Measurements from ENCODE around the gene VPREB3.
"Not testable (repeated sequence)": the region's sequence is repeated elsewhere in the genome, so short reads cannot be mapped to it uniquely, and the experiment has no call there.

VPREB3 gene

GRCh38 chr22:23763954-23764353, 9.7 kb upstream of the VPREB3 start:
- DNase-seq, result no peak

DNA sequence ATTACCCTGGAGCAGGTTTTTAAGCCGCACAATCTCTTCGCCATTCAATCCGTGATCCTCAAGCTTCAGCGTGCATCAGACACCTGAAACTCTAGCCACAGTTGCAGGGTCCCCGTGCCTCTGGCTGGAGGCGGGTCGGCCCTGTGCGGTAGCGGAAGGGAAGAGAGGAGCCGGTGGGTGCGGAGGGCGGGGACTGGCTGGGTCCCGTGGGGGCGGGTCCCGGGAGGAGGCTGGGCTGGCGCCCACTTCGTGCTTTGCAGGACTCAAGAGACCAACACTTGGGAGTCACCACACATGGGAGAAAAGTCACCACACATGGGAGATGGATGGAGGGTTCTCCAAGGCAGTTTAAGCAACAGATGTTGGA, 9.3 kb upstream of the VPREB3 start:
- DNase-seq, result no peak

DNA sequence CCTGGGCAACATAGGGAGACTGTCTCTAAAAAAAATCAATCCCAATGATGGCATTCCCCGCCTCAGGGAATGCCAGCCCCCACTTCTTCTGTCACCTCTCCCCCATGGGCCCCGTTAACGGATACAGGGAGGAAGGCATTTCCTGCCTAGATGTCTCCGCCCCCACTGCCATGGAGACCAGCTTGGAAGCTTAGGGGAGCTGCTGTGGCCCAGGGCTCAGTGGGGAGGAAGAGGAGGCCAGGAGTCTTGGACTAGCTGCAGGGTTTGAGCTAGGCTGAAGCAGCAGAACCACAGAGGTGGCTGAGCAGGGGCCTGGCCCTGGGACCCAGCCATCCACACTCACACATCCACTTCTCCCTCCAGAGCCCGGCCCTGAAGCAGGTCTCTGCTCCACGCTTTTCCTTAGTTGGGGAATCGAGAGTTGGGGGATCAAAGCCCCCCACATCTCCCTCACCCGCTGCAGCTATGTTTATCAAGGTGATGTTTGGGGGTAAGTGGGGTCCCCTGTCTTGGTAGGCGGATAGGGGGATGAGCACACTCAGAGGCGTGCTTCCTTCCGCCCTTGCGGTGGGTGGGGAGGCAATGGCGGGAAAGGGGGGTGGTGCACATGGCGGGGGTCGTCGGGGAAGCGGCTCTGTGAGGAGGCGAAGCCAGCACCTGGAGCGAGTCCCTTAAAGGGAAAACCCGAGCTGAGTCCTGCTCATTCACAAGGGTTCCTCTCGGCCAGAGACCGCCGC, 8.8 kb upstream of the VPREB3 start, which contains the start of gene C22orf15:
Gene C22orf15, plus strand, starts transcription at position 149 of the 737 bp plus-strand sequence. Its CDS starts 317 bp downstream, at position 466.
- no peak for DNase-seq

- no peak for DNase-seq
Measured at GRCh38 chr22:23760056-23760455, 5.8 kb upstream of the VPREB3 start.

DNA sequence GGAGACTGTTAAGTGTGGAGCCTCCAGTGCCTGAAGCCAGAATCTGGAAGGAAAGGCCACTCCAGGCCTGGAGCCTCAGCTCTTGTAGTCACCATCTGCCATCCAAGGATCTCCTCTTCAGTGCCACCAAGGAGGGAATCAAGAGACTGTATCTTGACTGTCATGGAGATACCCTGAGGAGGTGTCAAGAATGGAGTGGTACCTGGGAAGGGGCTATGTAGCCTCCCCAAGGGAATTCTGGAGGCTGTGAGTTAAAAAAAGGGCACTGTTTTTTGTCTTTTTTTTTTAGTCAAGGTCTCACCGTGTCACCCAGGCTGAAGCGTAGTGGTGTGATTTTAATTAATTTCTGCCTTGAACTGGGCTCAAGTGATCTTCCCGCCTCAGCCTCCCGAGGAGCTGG, 5.3 kb upstream of the VPREB3 start:
- DNase-seq, result no peak

GRCh38 chr22:23756891-23757290, 2.7 kb upstream of the VPREB3 start:
- no peak for DNase-seq

DNA sequence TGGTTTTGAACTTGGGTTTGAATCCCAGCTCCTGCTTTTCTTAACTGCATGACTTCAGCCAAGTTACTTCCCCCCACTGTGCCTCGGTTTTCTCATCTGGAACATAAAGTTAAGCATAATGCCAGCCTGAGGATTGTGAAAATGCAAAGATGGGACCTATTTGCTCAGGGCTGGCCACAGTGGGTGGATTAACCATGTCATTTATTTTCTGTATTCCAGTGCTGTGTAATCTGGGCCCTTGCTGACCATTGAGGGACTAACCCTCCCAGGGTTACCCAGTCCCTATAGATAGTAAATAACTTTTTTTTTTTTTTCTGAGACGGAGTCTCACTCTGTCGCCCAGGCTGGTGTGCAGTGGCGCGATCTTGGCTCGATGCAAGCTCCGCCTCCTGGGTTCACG, 1.5 kb upstream of the VPREB3 start:
- DNase-seq, result no peak

DNA sequence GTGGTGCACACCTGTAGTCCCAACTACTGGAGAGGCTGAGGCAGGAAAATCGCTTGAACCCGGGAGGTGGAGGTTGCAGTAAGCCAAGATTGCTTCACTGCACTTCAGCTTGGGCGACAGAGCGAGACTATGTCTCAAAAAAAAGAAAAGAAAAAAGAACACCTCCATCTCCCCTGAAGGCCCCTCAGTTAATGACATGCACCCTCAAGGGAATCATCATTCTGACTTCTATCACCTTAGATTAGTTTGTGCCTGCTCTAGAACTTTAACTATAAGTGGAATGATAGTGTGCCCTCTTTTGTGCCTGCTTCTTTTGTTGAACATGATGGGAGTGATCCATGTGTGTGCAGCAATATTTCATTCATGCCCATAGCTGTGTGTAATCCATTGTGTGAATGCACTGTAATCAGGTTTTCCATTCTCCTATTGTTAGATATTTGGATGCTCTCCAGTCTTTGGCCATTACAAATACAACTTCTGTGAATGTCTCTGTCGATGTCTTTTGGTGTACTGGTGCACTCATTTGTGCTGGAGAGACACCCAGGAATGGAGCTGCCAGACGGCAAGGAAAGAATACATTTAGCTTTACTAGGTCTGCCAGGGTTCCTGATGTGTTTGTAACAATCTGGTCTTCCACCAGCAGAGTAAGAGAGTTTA, 883 bp upstream of the VPREB3 start:
- DNase-seq, result no peak

DNA sequence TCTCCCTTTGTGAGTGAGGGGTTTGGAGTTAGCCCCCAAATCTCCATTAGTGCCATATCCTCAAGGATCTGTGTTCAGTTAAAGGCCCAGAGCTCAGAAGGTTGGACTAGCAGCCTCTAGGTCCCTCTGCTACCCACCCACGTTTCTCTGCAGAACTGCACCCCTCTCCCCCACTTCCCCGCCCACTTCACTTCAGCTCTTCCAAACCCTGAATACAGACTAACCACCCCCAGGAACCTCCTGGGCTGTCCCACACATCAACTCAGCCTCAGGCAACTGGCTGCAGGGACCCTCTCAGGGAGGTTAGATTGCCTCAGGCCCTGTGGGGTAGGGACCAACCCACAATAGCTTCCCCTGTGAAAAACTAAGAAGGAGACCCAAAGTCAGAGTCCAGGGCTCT, 840 bp downstream of the VPREB3 start:
- DNase-seq, result no peak

- no peak for DNase-seq
Measured at GRCh38 chr22:23752750-23753149, 1.5 kb downstream of the VPREB3 start.

GRCh38 chr22:23752090-23752691, 2.0 kb downstream of the VPREB3 start:
- DNase-seq, result no peak

DNA sequence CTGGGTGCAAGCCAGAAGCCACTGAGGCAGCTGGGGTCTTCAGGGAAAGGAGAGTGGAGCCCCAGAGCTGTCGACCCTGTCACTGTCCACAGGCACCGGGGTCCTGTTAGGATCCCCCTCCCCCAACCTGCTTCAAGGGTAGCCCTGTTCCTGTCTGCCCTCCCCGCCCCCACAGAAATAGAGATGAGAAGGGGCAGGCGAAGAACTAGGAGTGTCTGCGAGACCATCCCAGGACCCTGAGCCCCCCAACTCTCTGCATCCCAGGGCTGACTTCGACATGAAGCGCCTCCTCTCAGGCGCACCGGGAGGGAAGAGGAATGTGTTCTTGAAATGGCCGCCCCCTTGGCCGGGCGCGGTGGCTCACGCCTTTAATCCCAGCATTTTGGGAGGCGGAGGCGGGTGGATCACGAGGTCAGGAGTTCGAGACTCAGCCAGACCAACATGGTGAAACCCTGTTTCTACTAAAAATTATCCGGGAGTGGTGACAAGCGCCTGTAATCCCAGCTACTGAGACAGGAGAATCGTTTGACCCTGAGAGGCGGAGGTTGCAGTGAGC, 2.7 kb downstream of the VPREB3 start:
- DNase-seq, result no peak

- DNase-seq, result no peak
Measured at GRCh38 chr22:23750714-23751440, 3.3 kb downstream of the VPREB3 start, which contains the start of gene ZNF70. Gene ZNF70 (minus strand): TSS chr22:23751112. CDS start chr22:23745140, 5,972 bp downstream.

- DNase-seq, result no peak
Measured at GRCh38 chr22:23750367-23750713, 3.9 kb downstream of the VPREB3 start.

- DNase-seq, result no peak
Measured at GRCh38 chr22:23749841-23750301, 4.4 kb downstream of the VPREB3 start.

DNA sequence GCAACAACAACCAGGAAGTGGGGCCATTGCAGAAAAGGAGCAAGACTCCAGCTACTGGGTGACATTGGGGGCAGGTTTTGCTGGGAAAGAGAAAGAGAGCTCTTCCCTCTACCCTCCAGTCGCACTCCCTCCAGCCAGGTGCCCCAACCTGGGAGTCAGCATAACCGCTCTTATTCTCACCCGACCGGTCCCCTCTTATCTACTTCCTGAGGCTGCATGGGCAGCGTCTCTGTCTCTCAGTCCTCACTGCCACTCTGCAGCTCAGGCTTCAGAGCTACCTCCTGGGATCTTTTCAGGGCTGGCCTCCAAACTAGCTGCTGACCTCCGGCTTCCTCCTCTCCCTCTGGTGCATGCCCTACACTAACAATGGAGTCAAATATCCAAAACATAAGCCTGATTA, 8.4 kb downstream of the VPREB3 start:
- DNase-seq, result no peak

DNA sequence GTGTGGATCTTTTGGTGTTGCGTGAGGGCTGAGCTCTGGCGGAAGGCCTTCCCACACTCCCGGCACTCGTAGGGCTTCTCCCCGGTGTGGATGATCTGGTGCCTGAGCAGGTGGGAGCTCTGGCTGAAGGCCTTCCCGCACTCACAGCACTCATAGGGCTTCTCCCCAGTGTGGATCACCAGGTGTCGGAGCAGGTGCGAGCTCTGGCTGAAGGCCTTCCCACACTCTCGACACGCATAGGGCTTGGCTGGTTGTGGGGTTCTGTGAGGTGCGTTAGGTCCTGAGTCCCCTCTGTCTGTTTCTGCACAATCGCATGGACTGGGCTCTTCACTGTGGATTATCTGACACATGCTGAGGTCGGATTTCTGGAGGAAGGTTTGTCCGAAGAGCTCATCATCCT, 9.7 kb downstream of the VPREB3 start:
- no peak for DNase-seq

GRCh38 chr22:23744001-23744400, 10.2 kb downstream of the VPREB3 start:
- no peak for DNase-seq

DNA sequence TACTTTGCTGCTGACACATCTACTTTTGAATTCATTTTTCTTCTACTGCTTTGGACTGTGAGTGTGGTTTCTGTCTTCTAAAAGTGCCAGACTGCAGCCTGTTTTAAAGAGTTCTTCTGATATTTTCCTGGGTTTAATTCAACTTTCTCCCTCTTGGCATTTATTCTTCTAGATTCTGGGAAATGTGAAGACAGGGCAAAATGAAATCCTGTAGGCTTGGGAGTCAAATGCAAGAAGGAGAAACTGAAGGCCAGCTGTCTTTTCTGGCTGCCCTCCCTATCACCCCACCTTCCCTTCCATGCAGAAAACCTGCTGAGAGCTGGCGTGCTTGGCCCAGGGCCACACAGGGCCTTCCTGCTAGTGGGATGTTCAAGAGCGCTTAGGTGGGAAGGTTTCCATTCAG, 10.9 kb downstream of the VPREB3 start:
- no peak for DNase-seq

DNA sequence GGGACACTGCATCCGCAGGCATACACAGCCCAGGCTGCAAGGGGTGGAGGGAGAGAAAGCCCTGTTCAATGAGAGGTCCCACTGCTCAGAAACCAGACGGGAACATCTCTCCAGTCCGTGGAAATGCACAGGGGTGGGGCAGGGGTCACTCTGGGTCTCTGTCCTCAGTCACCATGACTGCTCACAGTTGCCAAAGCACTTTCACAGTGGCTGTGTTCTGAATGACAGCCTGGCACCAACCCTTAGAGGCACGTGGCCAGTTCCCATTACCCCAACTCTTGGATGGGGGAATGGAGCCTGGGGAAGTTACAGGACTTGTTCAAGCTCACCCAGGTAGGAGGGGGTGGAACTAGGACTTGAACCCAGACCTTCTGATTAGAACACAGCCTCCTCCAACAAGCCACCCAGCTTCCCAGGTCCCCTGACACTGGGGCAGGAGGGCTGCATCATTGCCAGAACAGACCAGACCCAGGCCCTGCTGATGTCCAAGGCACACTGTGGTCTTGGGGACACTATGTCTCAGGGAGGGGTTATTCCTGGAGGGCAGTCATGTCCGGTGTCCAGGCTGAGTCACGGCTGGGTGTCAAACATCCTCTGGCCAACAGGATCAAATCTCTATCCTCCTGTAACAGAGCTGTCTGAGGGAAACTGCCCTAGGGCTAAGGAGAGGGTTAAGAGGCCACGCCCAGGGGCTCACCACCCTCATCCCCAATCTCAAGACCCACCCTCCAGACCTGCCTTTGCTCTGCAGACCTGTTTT, 11.5 kb downstream of the VPREB3 start:
- no peak for DNase-seq

GRCh38 chr22:23737696-23738095, 16.5 kb downstream of the VPREB3 start:
- DNase-seq, result no peak

DNA sequence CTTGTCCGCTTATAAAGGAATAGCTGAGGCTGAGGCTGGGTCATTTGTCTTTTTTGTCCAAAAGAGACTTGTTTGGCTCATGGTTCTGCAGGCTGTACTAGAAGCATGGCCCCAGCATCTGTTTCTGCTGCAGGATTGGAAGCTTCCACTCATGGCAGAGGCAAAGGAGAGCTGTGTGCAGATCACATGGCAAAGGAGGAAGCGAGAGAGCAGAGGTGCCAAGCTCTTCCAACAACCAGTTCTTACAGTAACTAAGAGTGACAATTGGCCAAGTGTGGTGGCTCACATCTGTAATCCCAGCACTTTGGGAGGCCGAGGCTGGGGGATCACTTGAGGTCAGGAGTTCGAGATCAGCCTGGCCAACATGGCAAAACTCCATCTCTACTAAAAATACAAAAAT, 26.1 kb downstream of the VPREB3 start:
- DNase-seq, result not testable (repeated sequence)
